Caco-2 (cell line): Measurements from ENCODE around the gene GPC6. TPM values are rescaled to one million over a fixed set of nuclear protein-coding genes. Genes with fewer than 3 reads are reported as not detected.

Experiments
- BruUV-seq: library from RNA; stranded (reverse); fragments of 400-500 nt; replicated peaks from 2 replicates; lab custom pipeline; 2021; lab: Mats Ljungman, UMichigan
- CTCF ChIA-PET: fragments of 300-600 bp; sonication (Branson Sonifier 250); formaldehyde crosslinking; loops from one replicate; lab custom pipeline; 2022; ENCODE audit warnings: antibody characterized with exemption; lab: Charles Lee
- POLR2A ChIA-PET: fragments of 300-600 bp; sonication (Branson Sonifier 250); formaldehyde crosslinking; loops from one replicate; lab custom pipeline; 2022; ENCODE audit warnings: antibody characterized with exemption; lab: Charles Lee
- DNase-seq, 2 experiments: peaks; one replicate each; pipeline versions ENCODE4 v3.0.0 to v3.0.0-alpha.2; 2020 to 2022
- H3K27me3 ChIP-seq: replicated peaks from 2 replicates; pipeline ENCODE4 v1.6.0; 2011; ENCODE audit warnings: low read length; ENCODE audit not compliant: control insufficient read depth, insufficient read depth
- H3K36me3 ChIP-seq: 2 replicates; pipeline ENCODE4 v1.5.1; 2011; ENCODE audit warnings: low read length; ENCODE audit not compliant: control insufficient read depth, insufficient read depth
- H3K4me1 ChIP-seq: fragments of 250-450 bp; sonication (Bioruptor Pico); 2 replicates; pipeline ENCODE4 v1.5.1; 2020; ENCODE audit warnings: mild to moderate bottlenecking
- H3K4me3 ChIP-seq: 2 replicates; pipeline ENCODE4 v1.5.1; 2011; ENCODE audit warnings: low read depth, mild to moderate bottlenecking, control low read depth, low read length
- H3K9me3 ChIP-seq: fragments of 250-450 bp; sonication (Bioruptor Pico); 2 replicates; pipeline ENCODE4 v1.5.1; 2020; ENCODE audit warnings: mild to moderate bottlenecking, moderate library complexity
- H3K27ac Mint-ChIP-seq: one replicate; pipeline ENCODE4 v1.8.0; 2022; ENCODE audit warnings: mixed read lengths; ENCODE audit not compliant: unreplicated experiment
- H3K27me3 Mint-ChIP-seq: one replicate; pipeline ENCODE4 v1.8.0; 2022; ENCODE audit warnings: mixed read lengths; ENCODE audit not compliant: insufficient read depth, unreplicated experiment
- H3K36me3 Mint-ChIP-seq: one replicate; pipeline ENCODE4 v1.8.0; 2022; ENCODE audit warnings: mild to moderate bottlenecking, mixed read lengths; ENCODE audit not compliant: insufficient read depth, unreplicated experiment
- H3K4me1 Mint-ChIP-seq: one replicate; pipeline ENCODE4 v1.8.0; 2022; ENCODE audit warnings: low read depth, mixed read lengths; ENCODE audit not compliant: unreplicated experiment
- H3K4me3 Mint-ChIP-seq: one replicate; pipeline ENCODE4 v1.8.0; 2022; ENCODE audit warnings: mild to moderate bottlenecking, moderate library complexity, mixed read lengths; ENCODE audit not compliant: unreplicated experiment
- H3K9me3 Mint-ChIP-seq: one replicate; pipeline ENCODE4 v1.8.0; 2022; ENCODE audit warnings: mixed read lengths; ENCODE audit not compliant: unreplicated experiment
- CTCF ChIP-seq, 2 experiments: fragments of 200-600 bp in 1 of 2; IDR thresholded peaks; 1 replicate in 1 of 2; 2 replicates in 1 of 2; pipeline versions ENCODE4 v1.5.1 to v1.8.0; 2011 to 2022; ENCODE audit warnings: antibody characterized with exemption in 1 of 2, control low read depth in 1 of 2, inconsistent platforms in 1 of 2, low read depth in 1 of 2, low read length in 1 of 2, mild to moderate bottlenecking in 1 of 2, moderate library complexity in 1 of 2; ENCODE audit not compliant: insufficient read depth in 1 of 2, severe bottlenecking in 1 of 2, unreplicated experiment in 1 of 2
- intact Hi-C: fragments of 100-400 bp; cut with micrococcal nuclease; formaldehyde crosslinking; loops from one replicate; pipeline ENCODE4 v1.10.0; 2022; ENCODE audit not compliant: unreplicated experiment
- total RNA-seq: library from RNA; stranded (reverse); gene quantifications from 2 replicates; pipeline ENCODE4 v1.2.3, GENCODE V29; 2022

The GPC6 gene
- total RNA-seq, 1 experiment from 2014 or later, result 0.16 TPM

DNA sequence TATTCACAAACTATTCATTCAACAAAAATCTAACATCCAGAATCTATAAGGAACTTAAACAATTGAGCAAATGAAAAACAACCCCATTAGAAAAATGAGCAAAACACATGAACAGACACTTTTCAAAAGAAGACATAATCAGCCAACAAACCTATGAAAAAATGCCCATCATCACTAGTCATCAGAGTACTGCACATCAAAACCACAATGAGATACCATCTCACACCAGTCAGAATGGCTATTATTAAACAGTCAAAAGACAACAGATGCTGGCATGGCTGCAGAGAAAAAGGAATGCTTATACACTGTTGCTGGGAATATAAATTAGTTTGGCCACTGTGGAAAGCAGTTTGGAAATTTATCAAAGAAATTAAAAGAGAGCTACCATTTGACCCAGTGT lies 487.6 kb downstream of the GPC6 start:
- no peaks in the 10 kb centered on the region for H3K4me1 ChIP-seq
- CTCF ChIA-PET, result no interaction called here
- DNase-seq, result no peak
- Mint-ChIP-seq H3K4me3 (no peak overlapping the region), H3K27me3 (peaks cover 2% of the 10 kb centered on the region), H3K36me3 (no peaks in the 10 kb centered on the region), H3K9me3 (no peaks in the 10 kb centered on the region), H3K27ac (no peak overlapping the region), H3K4me1 (no peaks in the 10 kb centered on the region)
- BruUV-seq, result no TSS peak
- intact Hi-C loops, result no loop called here
- no peak overlapping the region for H3K4me3 ChIP-seq
- no peaks in the 10 kb centered on the region for H3K9me3 ChIP-seq
- no peak for TF ChIP-seq CTCF (IDR thresholded peaks at IDR 0.05; ENCODE audit: insufficient read depth in 1 of 2, low read depth in 1 of 2, low read length in 1 of 2, severe bottlenecking in 1 of 2, unreplicated experiment in 1 of 2)
- H3K36me3 ChIP-seq, result no peaks in the 10 kb centered on the region
- H3K27me3 ChIP-seq, result no peaks in the 10 kb centered on the region
- POLR2A ChIA-PET, result no interaction called here

GRCh38 chr13:93715866-93716265 lies 489.3 kb downstream of the GPC6 start:
- Mint-ChIP-seq H3K27ac (no peak overlapping the region), H3K36me3 (no peaks in the 10 kb centered on the region), H3K27me3 (peaks cover 2% of the 10 kb centered on the region), H3K4me1 (no peaks in the 10 kb centered on the region), H3K9me3 (no peaks in the 10 kb centered on the region), H3K4me3 (no peak overlapping the region)
- no TSS peak for BruUV-seq
- H3K9me3 ChIP-seq, result no peaks in the 10 kb centered on the region
- no peaks in the 10 kb centered on the region for H3K27me3 ChIP-seq
- DNase-seq, result no peak
- H3K4me1 ChIP-seq, result no peaks in the 10 kb centered on the region
- POLR2A ChIA-PET, result no interaction called here
- no peaks in the 10 kb centered on the region for H3K36me3 ChIP-seq
- intact Hi-C loops, result no loop called here
- TF ChIP-seq CTCF (IDR thresholded peaks at IDR 0.05; ENCODE audit: insufficient read depth in 1 of 2, low read depth in 1 of 2, low read length in 1 of 2, severe bottlenecking in 1 of 2, unreplicated experiment in 1 of 2), result no peak
- H3K4me3 ChIP-seq, result no peak overlapping the region
- CTCF ChIA-PET, result no interaction called here

DNA sequence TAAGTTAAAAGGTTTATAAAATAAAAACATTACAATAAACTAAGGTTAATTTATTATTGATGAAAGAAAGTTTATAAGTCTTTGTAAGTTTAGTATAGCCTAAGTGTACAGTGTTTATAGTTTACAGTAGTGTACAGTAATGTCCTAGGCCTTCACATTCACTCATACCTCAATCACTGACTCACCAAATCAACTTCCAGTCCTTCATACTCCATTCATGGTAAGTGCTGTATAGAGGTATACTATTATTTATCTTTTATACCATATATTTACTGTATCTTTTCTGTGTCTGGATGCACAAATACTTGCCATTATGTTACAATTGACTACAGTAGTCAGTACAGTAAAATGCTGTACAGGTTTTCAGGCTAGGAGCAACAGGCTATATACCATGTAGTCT lies 490.0 kb downstream of the GPC6 start:
- Mint-ChIP-seq H3K27ac (no peak overlapping the region), H3K36me3 (no peaks in the 10 kb centered on the region), H3K9me3 (no peaks in the 10 kb centered on the region), H3K4me1 (no peaks in the 10 kb centered on the region), H3K4me3 (no peak overlapping the region), H3K27me3 (peaks cover 2% of the 10 kb centered on the region)
- DNase-seq, result no peak
- Histone ChIP-seq H3K4me1 (no peaks in the 10 kb centered on the region), H3K27me3 (no peaks in the 10 kb centered on the region), H3K36me3 (no peaks in the 10 kb centered on the region), H3K9me3 (no peaks in the 10 kb centered on the region), H3K4me3 (no peak overlapping the region)
- ChIA-PET POLR2A (no interaction called here), CTCF (no interaction called here)
- no peak for TF ChIP-seq CTCF (IDR thresholded peaks at IDR 0.05; ENCODE audit: insufficient read depth in 1 of 2, low read depth in 1 of 2, low read length in 1 of 2, severe bottlenecking in 1 of 2, unreplicated experiment in 1 of 2)
- no TSS peak for BruUV-seq
- intact Hi-C loops, result no loop called here
